Peyer's patch (tissue), 4 donors: ENCODE results near the gene PCK1. TPM values are rescaled to one million over a fixed set of nuclear protein-coding genes. Genes with fewer than 3 reads are reported as not detected.
A peak's percentile ranks its signal among the peaks of the same experiment; 100 is the strongest.

ENCODE experiments used
- DNase-seq, 3 donors: peaks; one replicate each; pipeline ENCODE4 v3.0.0-alpha.2; 2017 to 2019
- H3K27ac ChIP-seq, 4 donors: fragments of 200-600 bp; sonication (generic); one replicate each; pipeline ENCODE4 v1.5.1; 2016 to 2019
- H3K27me3 ChIP-seq, 2 donors: fragments of 200-600 bp; sonication (generic); one replicate each; pipeline ENCODE4 v1.5.1; 2019
- H3K36me3 ChIP-seq, 3 donors: fragments of 200-600 bp; sonication (generic); one replicate each; pipeline ENCODE4 v1.5.1; 2016 to 2019
- H3K4me1 ChIP-seq, 4 donors: fragments of 200-600 bp; sonication (generic); one replicate each; pipeline ENCODE4 v1.5.1; 2016 to 2019
- H3K4me3 ChIP-seq, 4 donors: fragments of 200-600 bp; sonication (generic); 1 replicate in 3 of 4; 2 replicates in 1 of 4; pipeline ENCODE4 v1.5.1; 2016 to 2019; ENCODE audit warnings: mild to moderate bottlenecking in 1 of 4
- H3K9me3 ChIP-seq, 4 donors: fragments of 200-600 bp; sonication (generic); one replicate each; pipeline ENCODE4 v1.5.1; 2016 to 2019; ENCODE audit warnings: mild to moderate bottlenecking in 1 of 4
- CTCF ChIP-seq, 6 experiments: fragments of 450-650 bp in 4 of 6; fragments of 200-600 bp in 2 of 6; sonication (generic) in 1 of 6; IDR thresholded peaks; one replicate each; pipeline ENCODE4 v1.5.1; 2017 to 2019; ENCODE audit warnings: antibody characterized with exemption in 6 of 6, mild to moderate bottlenecking in 3 of 6, moderate library complexity in 1 of 6
- POLR2A ChIP-seq, 2 donors: fragments of 450-650 bp; IDR thresholded peaks; one replicate each; pipeline ENCODE4 v1.5.1; 2017; ENCODE audit warnings: antibody characterized with exemption in 2 of 2, mild to moderate bottlenecking in 2 of 2, moderate library complexity in 2 of 2
- total RNA-seq, 4 donors: library from RNA; depleted of rRNA; stranded (reverse); fragments of >200 nt; gene quantifications; one replicate each; pipeline ENCODE4 v1.1.0, GENCODE V29; 2016

Gene PCK1
- total RNA-seq, 4 donors from 2014 or later = 98.2 to 2,194 (median 572) TPM

- DNase-seq = no peak
- Histone ChIP-seq H3K27ac (peak overlapping the region in 3 of 4 donors; percentile 56 to 92 (median 84)), H3K9me3 (no peaks in the 10 kb centered on the region), H3K27me3 (no peaks in the 10 kb centered on the region), H3K4me3 (no peak overlapping the region), H3K36me3 (no peaks in the 10 kb centered on the region), H3K4me1 (peaks cover 0 to 31% (median 0%) of the 10 kb centered on the region in 4 donors)
- TF ChIP-seq POLR2A (IDR thresholded peaks at IDR 0.05) = no peak
- TF ChIP-seq CTCF (IDR thresholded peaks at IDR 0.05) = peak in 1 of 6 experiments; percentile 4
These were observed 14.8 kb upstream of the PCK1 start for GRCh38 chr20:57545927-57546662.

- H3K36me3 ChIP-seq = no peaks in the 10 kb centered on the region
- H3K4me1 ChIP-seq = peaks cover 0 to 28% (median 0%) of the 10 kb centered on the region in 4 donors
- no peaks in the 10 kb centered on the region for H3K27me3 ChIP-seq
- H3K9me3 ChIP-seq = no peaks in the 10 kb centered on the region
- no peak overlapping the region for H3K4me3 ChIP-seq
- peak in 2 of 3 donors; percentile 75 to 88 for DNase-seq
- peak overlapping the region in 2 of 4 donors; percentile 55 to 92 for H3K27ac ChIP-seq
- peak in 1 of 2 donors; percentile 53 for TF ChIP-seq POLR2A (IDR thresholded peaks at IDR 0.05)
- peak in 1 of 6 experiments; percentile 4 for TF ChIP-seq CTCF (IDR thresholded peaks at IDR 0.05)
These were observed 13.8 kb upstream of the PCK1 start for GRCh38 chr20:57546956-57547649.

- TF ChIP-seq POLR2A (IDR thresholded peaks at IDR 0.05) = no peak
- no peak for TF ChIP-seq CTCF (IDR thresholded peaks at IDR 0.05)
- Histone ChIP-seq H3K27me3 (no peaks in the 10 kb centered on the region), H3K4me3 (no peak overlapping the region), H3K4me1 (peaks cover 0 to 28% (median 0%) of the 10 kb centered on the region in 4 donors), H3K9me3 (no peaks in the 10 kb centered on the region), H3K36me3 (no peaks in the 10 kb centered on the region), H3K27ac (no peak overlapping the region)
- no peak for DNase-seq
These were observed 12.5 kb upstream of the PCK1 start for GRCh38 chr20:57548177-57549058.

GRCh38 chr20:57552471-57552870 is 8.4 kb upstream of the PCK1 start:
- H3K36me3 ChIP-seq = no peaks in the 10 kb centered on the region
- no peaks in the 10 kb centered on the region for H3K27me3 ChIP-seq
- H3K4me1 ChIP-seq = peaks cover 0 to 2% (median 0%) of the 10 kb centered on the region in 4 donors
- DNase-seq = no peak
- no peak overlapping the region for H3K27ac ChIP-seq
- TF ChIP-seq POLR2A (IDR thresholded peaks at IDR 0.05) (no peak), CTCF (IDR thresholded peaks at IDR 0.05) (no peak)
- H3K4me3 ChIP-seq = no peak overlapping the region
- no peaks in the 10 kb centered on the region for H3K9me3 ChIP-seq

GRCh38 chr20:57553376-57554018 is 7.4 kb upstream of the PCK1 start:
- no peak for TF ChIP-seq POLR2A (IDR thresholded peaks at IDR 0.05)
- no peak for TF ChIP-seq CTCF (IDR thresholded peaks at IDR 0.05)
- Histone ChIP-seq H3K36me3 (no peaks in the 10 kb centered on the region), H3K4me3 (no peak overlapping the region), H3K27ac (no peak overlapping the region), H3K4me1 (peaks cover 0 to 9% (median 0%) of the 10 kb centered on the region in 4 donors), H3K27me3 (no peaks in the 10 kb centered on the region), H3K9me3 (no peaks in the 10 kb centered on the region)
- DNase-seq = no peak
